ENCODE results near the gene C10orf62. TPM values are rescaled to one million over a fixed set of nuclear protein-coding genes. Genes with fewer than 3 reads are reported as not detected.

C10orf62 gene
- total RNA-seq, 2 donors from 2014 or later: 1.3 TPM; not detected in 1

DNA sequence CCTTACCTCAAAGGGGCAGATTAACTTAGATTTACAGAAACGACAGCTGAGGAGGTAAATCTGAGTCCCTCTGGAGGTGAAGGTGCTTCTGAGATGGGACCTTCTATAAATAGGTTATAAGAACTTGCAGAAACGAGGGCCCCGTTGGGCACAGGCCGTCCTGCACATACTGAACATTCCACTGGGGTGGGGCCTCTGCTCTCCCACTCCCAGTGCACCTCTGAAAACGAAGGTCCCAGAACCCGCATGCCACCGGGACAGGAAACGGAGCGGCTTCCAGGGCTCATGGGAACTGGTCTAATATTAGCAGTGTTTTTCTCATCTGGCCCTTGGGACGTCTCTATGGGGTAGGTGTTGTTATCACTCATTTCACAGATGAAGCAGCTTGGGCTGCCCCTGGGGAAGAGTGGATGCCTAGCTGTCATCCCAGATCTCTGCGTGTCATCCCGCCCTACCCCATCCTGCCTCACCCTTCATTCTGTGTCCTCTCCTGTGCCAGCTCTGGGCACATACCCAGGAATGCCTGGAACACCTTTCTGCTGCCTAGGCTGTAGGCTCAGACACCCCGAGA, 19.6 kb downstream of the C10orf62 start:
- H3K9me3 ChIP-seq: no peaks in the 10 kb centered on the region
- intact Hi-C loops (cut with DNase I): no loop called here
- no peaks in the 10 kb centered on the region for H3K4me1 ChIP-seq
- 86 to 89% methylated on average over 7 to 11 of the region's 13 CpGs for WGBS, 2 donors
- no peak for ATAC-seq
- TF ChIP-seq POLR2A (IDR thresholded peaks at IDR 0.05): no peak
- TF ChIP-seq, protein P1, sequence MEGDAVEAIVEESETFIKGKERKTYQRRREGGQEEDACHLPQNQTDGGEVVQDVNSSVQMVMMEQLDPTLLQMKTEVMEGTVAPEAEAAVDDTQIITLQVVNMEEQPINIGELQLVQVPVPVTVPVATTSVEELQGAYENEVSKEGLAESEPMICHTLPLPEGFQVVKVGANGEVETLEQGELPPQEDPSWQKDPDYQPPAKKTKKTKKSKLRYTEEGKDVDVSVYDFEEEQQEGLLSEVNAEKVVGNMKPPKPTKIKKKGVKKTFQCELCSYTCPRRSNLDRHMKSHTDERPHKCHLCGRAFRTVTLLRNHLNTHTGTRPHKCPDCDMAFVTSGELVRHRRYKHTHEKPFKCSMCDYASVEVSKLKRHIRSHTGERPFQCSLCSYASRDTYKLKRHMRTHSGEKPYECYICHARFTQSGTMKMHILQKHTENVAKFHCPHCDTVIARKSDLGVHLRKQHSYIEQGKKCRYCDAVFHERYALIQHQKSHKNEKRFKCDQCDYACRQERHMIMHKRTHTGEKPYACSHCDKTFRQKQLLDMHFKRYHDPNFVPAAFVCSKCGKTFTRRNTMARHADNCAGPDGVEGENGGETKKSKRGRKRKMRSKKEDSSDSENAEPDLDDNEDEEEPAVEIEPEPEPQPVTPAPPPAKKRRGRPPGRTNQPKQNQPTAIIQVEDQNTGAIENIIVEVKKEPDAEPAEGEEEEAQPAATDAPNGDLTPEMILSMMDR (IDR thresholded peaks at IDR 0.05): no peak
- no peak for DNase-seq
- no peak overlapping the region for H3K4me3 ChIP-seq
- no peak overlapping the region for H3K27ac ChIP-seq
- no peaks in the 10 kb centered on the region for H3K27me3 ChIP-seq
- no peaks in the 10 kb centered on the region for H3K36me3 ChIP-seq (replicated peaks in 1 of 2; ENCODE audit: insufficient read depth in 1 of 2, low read depth in 2 of 2)

DNA sequence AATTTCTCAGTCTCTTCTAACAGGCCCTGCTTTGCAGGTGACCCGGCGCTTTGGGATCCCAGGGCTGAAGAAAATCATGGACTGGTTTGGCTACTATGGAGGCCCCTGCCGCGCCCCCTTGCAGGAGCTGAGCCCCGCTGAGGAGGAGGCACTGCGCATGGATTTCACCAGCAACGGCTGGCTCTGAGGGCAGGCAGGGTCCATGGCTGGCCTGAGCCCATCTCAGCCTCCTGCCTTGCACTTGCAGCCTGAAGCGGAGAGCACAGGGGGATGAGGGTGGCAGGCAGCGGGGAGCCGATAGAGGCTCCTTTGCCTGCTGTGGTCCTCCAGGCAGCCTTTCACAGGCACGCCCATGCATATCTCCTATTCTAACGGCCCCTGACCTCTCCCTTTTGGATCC, 22.0 kb downstream of the C10orf62 start:
- intact Hi-C loops (cut with DNase I): no loop called here
- TF ChIP-seq, protein P1 (IDR thresholded peaks at IDR 0.05): no peak
- no peak for TF ChIP-seq POLR2A (IDR thresholded peaks at IDR 0.05)
- DNase-seq (no peak), ATAC-seq (no peak)
- Histone ChIP-seq H3K4me1 (no peaks in the 10 kb centered on the region), H3K27ac (no peak overlapping the region), H3K9me3 (no peaks in the 10 kb centered on the region), H3K27me3 (no peaks in the 10 kb centered on the region), H3K4me3 (no peak overlapping the region), H3K36me3 (replicated peaks in 1 of 2; ENCODE audit: insufficient read depth in 1 of 2, low read depth in 2 of 2) (no peaks in the 10 kb centered on the region)
- WGBS, 2 donors: 79 to 88% methylated on average over 9 of the region's 12 CpGs

DNA sequence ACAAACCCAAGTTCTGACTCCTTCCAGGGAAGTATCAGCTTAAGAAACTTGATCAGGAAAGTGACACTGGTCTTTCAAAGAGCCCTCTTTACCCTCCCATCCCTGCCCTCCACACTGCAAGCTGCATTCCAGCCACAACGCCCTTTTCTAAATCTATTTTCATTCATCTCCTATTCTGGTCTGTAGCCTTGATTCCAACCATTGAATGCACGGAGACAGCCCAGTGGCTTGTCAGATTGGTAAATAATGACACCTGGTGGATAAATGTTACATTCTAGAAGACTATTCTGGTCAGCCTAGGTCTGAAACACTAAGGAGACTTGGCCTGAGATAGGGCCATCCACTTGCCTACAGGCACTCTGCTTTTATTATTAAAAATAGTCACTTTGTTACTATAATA, 22.9 kb downstream of the C10orf62 start:
- peak in 1 of 4 donors; percentile 19 for DNase-seq
- ATAC-seq: peak; percentile 52
- intact Hi-C loops (cut with DNase I): no loop called here
- H3K9me3 ChIP-seq: no peaks in the 10 kb centered on the region
- WGBS, 2 donors: 41 to 42% methylated on average over 2 of the region's 2 CpGs
- H3K36me3 ChIP-seq (replicated peaks in 1 of 2; ENCODE audit: insufficient read depth in 1 of 2, low read depth in 2 of 2): no peaks in the 10 kb centered on the region
- no peaks in the 10 kb centered on the region for H3K27me3 ChIP-seq
- no peak overlapping the region for H3K4me3 ChIP-seq
- no peak for TF ChIP-seq POLR2A (IDR thresholded peaks at IDR 0.05)
- TF ChIP-seq, protein P1 (IDR thresholded peaks at IDR 0.05): peak in 5 of 7 experiments; percentile 18 to 49 (median 38)
- H3K4me1 ChIP-seq: no peaks in the 10 kb centered on the region
- H3K27ac ChIP-seq: no peak overlapping the region

DNA sequence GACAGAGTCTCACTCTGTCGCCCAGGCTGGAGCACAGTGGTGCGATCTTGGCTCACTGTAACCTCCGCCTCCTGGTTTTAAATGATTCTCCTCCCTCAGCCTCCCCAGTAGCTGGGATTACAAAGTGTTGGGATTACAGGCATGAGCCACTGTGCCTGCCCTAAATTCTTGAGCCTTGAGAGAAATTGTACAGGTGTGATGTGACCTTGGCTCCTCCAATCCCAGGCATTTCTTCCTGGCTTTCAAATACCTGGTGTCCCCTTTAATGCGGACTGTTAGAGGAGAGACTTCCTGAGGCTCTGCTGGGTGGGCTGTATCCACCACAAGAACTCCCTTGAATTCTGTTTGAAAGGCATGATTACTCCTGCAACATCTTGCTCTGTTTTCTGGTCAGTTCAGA, 28.8 kb downstream of the C10orf62 start:
- TF ChIP-seq POLR2A (IDR thresholded peaks at IDR 0.05): no peak
- TF ChIP-seq, protein P1 (IDR thresholded peaks at IDR 0.05): no peak
- WGBS, 2 donors: 76 to 78% methylated on average over 4 of the region's 4 CpGs
- no peaks in the 10 kb centered on the region for H3K27me3 ChIP-seq
- intact Hi-C loops (cut with DNase I): no loop called here
- H3K27ac ChIP-seq: no peak overlapping the region
- no peak for DNase-seq
- no peaks in the 10 kb centered on the region for H3K36me3 ChIP-seq (replicated peaks in 1 of 2; ENCODE audit: insufficient read depth in 1 of 2, low read depth in 2 of 2)
- ATAC-seq: no peak
- peaks cover 4% of the 10 kb centered on the region for H3K4me1 ChIP-seq
- no peaks in the 10 kb centered on the region for H3K9me3 ChIP-seq
- no peak overlapping the region for H3K4me3 ChIP-seq

GRCh38 chr10:97618733-97619132, 29.2 kb downstream of the C10orf62 start:
- H3K27me3 ChIP-seq: no peaks in the 10 kb centered on the region
- WGBS, 2 donors: 88 to 91% methylated on average over 4 of the region's 4 CpGs
- TF ChIP-seq, protein P1 (IDR thresholded peaks at IDR 0.05): no peak
- no peak for TF ChIP-seq POLR2A (IDR thresholded peaks at IDR 0.05)
- H3K4me3 ChIP-seq: no peak overlapping the region
- H3K9me3 ChIP-seq: no peaks in the 10 kb centered on the region
- H3K27ac ChIP-seq: no peak overlapping the region
- DNase-seq: no peak
- ATAC-seq: no peak
- no peaks in the 10 kb centered on the region for H3K36me3 ChIP-seq (replicated peaks in 1 of 2; ENCODE audit: insufficient read depth in 1 of 2, low read depth in 2 of 2)
- H3K4me1 ChIP-seq: peaks cover 9% of the 10 kb centered on the region
- intact Hi-C loops (cut with DNase I): no loop called here

Measured in body of pancreas (tissue), 4 donors.